AG10803 (cell line): ENCODE measurements around the gene MDFIC2.
"Not testable (repeated sequence)": the region's sequence is repeated elsewhere in the genome, so short reads cannot be mapped to it uniquely, and the experiment has no call there.

Experiments used
- DNase-seq: peaks from one replicate; pipeline ENCODE4 v3.0.0; 2010; ENCODE audit warnings: low read depth
- H3K4me3 ChIP-seq: 2 replicates; pipeline ENCODE4 v1.5.1; 2011; ENCODE audit warnings: mild to moderate bottlenecking, low read length, control low read depth
- CTCF ChIP-seq: conservative IDR thresholded peaks from 2 replicates; pipeline ENCODE4 v1.5.1; 2011; ENCODE audit warnings: mild to moderate bottlenecking, low read length, control low read depth, inconsistent platforms

MDFIC2 gene

GRCh38 chr3:70225146-70225545, 87.3 kb downstream of the MDFIC2 start:
- no peak for DNase-seq
- H3K4me3 ChIP-seq: no peak overlapping the region
- TF ChIP-seq CTCF: no peak

GRCh38 chr3:70224337-70224736, 88.1 kb downstream of the MDFIC2 start:
- DNase-seq: no peak
- TF ChIP-seq CTCF: no peak
- H3K4me3 ChIP-seq: no peak overlapping the region

GRCh38 chr3:70218471-70218870, 94.0 kb downstream of the MDFIC2 start:
- no peak for DNase-seq
- no peak overlapping the region for H3K4me3 ChIP-seq
- no peak for TF ChIP-seq CTCF

- H3K4me3 ChIP-seq, DNase-seq: not testable (repeated sequence)
These were observed 101.2 kb downstream of the MDFIC2 start for GRCh38 chr3:70211274-70211673.

GRCh38 chr3:70201975-70202374, 110.5 kb downstream of the MDFIC2 start:
- no peak for DNase-seq
- TF ChIP-seq CTCF: no peak
- H3K4me3 ChIP-seq: no peak overlapping the region

- DNase-seq: no peak
- no peak overlapping the region for H3K4me3 ChIP-seq
- no peak for TF ChIP-seq CTCF
These were observed 122.5 kb downstream of the MDFIC2 start for GRCh38 chr3:70189884-70190473.

GRCh38 chr3:70186221-70186620, 126.2 kb downstream of the MDFIC2 start:
- no peak for DNase-seq
- no peak for TF ChIP-seq CTCF
- H3K4me3 ChIP-seq: no peak overlapping the region

GRCh38 chr3:70185661-70186060, 126.8 kb downstream of the MDFIC2 start:
- H3K4me3 ChIP-seq: no peak overlapping the region
- DNase-seq: no peak
- no peak for TF ChIP-seq CTCF
